Panc1 (cell line): ENCODE measurements around the gene POLRMT. TPM values are rescaled to one million over a fixed set of nuclear protein-coding genes. Genes with fewer than 3 reads are reported as not detected.

Source experiments
- ATAC-seq: fragments of 200-7000 bp; cut with Tn5 transposase; 2 replicates; pipeline ENCODE4 v1.9.1; 2020; ENCODE audit warnings: mild to moderate bottlenecking, moderate library complexity
- BruUV-seq: library from RNA; stranded (reverse); fragments of 400-500 nt; replicated peaks from 2 replicates; lab custom pipeline; 2021; lab: Mats Ljungman, UMichigan
- CTCF ChIA-PET: fragments of 300-600 bp; sonication (Branson Sonifier 250); formaldehyde crosslinking; loops from one replicate; lab custom pipeline; 2022; ENCODE audit warnings: antibody characterized with exemption; lab: Charles Lee
- POLR2A ChIA-PET: fragments of 300-600 bp; sonication (Branson Sonifier 250); formaldehyde crosslinking; loops from one replicate; lab custom pipeline; 2022; ENCODE audit warnings: antibody characterized with exemption; lab: Charles Lee
- DNase-seq: peaks from one replicate; pipeline ENCODE4 v3.0.0-alpha.2; 2010; ENCODE audit warnings: low read depth, low spot score
- H3K27ac ChIP-seq: 2 replicates; pipeline ENCODE4 v1.5.1; 2011; ENCODE audit warnings: mild to moderate bottlenecking, low read length, inconsistent platforms
- H3K27me3 ChIP-seq: fragments of 200-500 bp; sonication (Bioruptor generic); 2 replicates; pipeline ENCODE4 v1.6.0; 2014; ENCODE audit warnings: low read length, inconsistent platforms; ENCODE audit not compliant: control insufficient read depth, insufficient read depth
- H3K36me3 ChIP-seq: fragments of 200-500 bp; sonication (Bioruptor generic); 2 replicates; pipeline ENCODE4 v1.5.1; 2014; ENCODE audit warnings: inconsistent platforms, mild to moderate bottlenecking, low read length, moderate library complexity; ENCODE audit not compliant: control insufficient read depth, insufficient read depth
- H3K4me1 ChIP-seq: 2 replicates; pipeline ENCODE4 v1.5.1; 2011; ENCODE audit warnings: inconsistent platforms, mild to moderate bottlenecking, low read length, moderate library complexity; ENCODE audit not compliant: control insufficient read depth, insufficient read depth
- H3K4me3 ChIP-seq, 2 experiments: 2 replicates each; pipeline ENCODE4 v1.5.1; 2011 to 2012; ENCODE audit warnings: low read depth in 2 of 2, low read length in 2 of 2, mild to moderate bottlenecking in 2 of 2, inconsistent platforms in 1 of 2, moderate library complexity in 1 of 2
- H3K9me3 ChIP-seq: fragments of 200-500 bp; sonication (Bioruptor generic); 2 replicates; pipeline ENCODE4 v1.5.1; 2014; ENCODE audit warnings: low read depth, mild to moderate bottlenecking, inconsistent platforms, low read length, moderate library complexity; ENCODE audit not compliant: control insufficient read depth, insufficient read depth
- POLR2AphosphoS5 ChIP-seq: IDR thresholded peaks from 2 replicates; pipeline ENCODE4 v1.6.1; 2012; ENCODE audit warnings: mild to moderate bottlenecking, low read depth, low read length, moderate library complexity
- REST ChIP-seq, 2 experiments: IDR thresholded peaks; 2 replicates each; pipeline ENCODE4 v1.6.1; 2011 to 2012; ENCODE audit warnings: low read depth in 2 of 2, control low read depth in 1 of 2, low read length in 1 of 2, mild to moderate bottlenecking in 1 of 2, moderate library complexity in 1 of 2; ENCODE audit not compliant: insufficient read depth in 1 of 2
- SIN3A ChIP-seq: IDR thresholded peaks from 2 replicates; pipeline ENCODE4 v1.6.1; 2012; ENCODE audit warnings: low read depth, mild to moderate bottlenecking, low read length, moderate library complexity, borderline replicate concordance; ENCODE audit not compliant: insufficient read depth
- TCF7L2 ChIP-seq: IDR thresholded peaks from 2 replicates; pipeline ENCODE4 v1.6.1; 2011; ENCODE audit warnings: mild to moderate bottlenecking, low read depth, low read length, inconsistent platforms
- in situ Hi-C: cut with HindIII; loops from 2 replicates; pipeline ENCODE4 v1.10.0; 2016; ENCODE audit warnings: low sequenced_read_pairs, low pct_unique_long_range_greater_than_20kb
- intact Hi-C: fragments of 100-400 bp; cut with micrococcal nuclease; formaldehyde crosslinking; loops from one replicate; pipeline ENCODE4 v1.10.0; 2022; ENCODE audit not compliant: unreplicated experiment
- total RNA-seq: library from RNA; stranded (reverse); gene quantifications from one replicate; pipeline ENCODE4 v1.2.1, GENCODE V29; 2021; ENCODE audit not compliant: unreplicated experiment
- TF ChIP-seq, protein P1 (sequence below): fragments of 450-650 bp; IDR thresholded peaks from 2 replicates; pipeline ENCODE4 v1.5.1; 2017; ENCODE audit warnings: mild to moderate bottlenecking

Gene POLRMT
- total RNA-seq, 1 experiment from 2014 or later: 56.0 TPM

- in situ Hi-C loops: no loop called here
- POLR2A ChIA-PET: no interaction called here
- Histone ChIP-seq H3K27ac (peak overlapping the region; percentile 71; the same call in 1 of the 2 replicates), H3K4me1 (no peaks in the 10 kb centered on the region; the same call in 1 of the 2 replicates), H3K4me3 (peak overlapping the region; percentile 58 to 78), H3K9me3 (no peaks in the 10 kb centered on the region), H3K27me3 (no peaks in the 10 kb centered on the region), H3K36me3 (no peaks in the 10 kb centered on the region; the same call in 1 of the 2 replicates)
- no peak for ATAC-seq
- no peak for TF ChIP-seq SIN3A
- no peak for TF ChIP-seq POLR2AphosphoS5
- no peak for TF ChIP-seq TCF7L2
- TF ChIP-seq REST (IDR thresholded peaks at IDR 0.05; ENCODE audit: insufficient read depth in 1 of 2, low read depth in 2 of 2, low read length in 1 of 2): no peak
- TF ChIP-seq, protein P1, sequence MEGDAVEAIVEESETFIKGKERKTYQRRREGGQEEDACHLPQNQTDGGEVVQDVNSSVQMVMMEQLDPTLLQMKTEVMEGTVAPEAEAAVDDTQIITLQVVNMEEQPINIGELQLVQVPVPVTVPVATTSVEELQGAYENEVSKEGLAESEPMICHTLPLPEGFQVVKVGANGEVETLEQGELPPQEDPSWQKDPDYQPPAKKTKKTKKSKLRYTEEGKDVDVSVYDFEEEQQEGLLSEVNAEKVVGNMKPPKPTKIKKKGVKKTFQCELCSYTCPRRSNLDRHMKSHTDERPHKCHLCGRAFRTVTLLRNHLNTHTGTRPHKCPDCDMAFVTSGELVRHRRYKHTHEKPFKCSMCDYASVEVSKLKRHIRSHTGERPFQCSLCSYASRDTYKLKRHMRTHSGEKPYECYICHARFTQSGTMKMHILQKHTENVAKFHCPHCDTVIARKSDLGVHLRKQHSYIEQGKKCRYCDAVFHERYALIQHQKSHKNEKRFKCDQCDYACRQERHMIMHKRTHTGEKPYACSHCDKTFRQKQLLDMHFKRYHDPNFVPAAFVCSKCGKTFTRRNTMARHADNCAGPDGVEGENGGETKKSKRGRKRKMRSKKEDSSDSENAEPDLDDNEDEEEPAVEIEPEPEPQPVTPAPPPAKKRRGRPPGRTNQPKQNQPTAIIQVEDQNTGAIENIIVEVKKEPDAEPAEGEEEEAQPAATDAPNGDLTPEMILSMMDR: no peak
- BruUV-seq: no TSS peak
- no peak for DNase-seq
- intact Hi-C loops: no loop called here
- CTCF ChIA-PET: no interaction called here
These were observed 27.6 kb upstream of the POLRMT start for GRCh38 chr19:660793-661426.

DNA sequence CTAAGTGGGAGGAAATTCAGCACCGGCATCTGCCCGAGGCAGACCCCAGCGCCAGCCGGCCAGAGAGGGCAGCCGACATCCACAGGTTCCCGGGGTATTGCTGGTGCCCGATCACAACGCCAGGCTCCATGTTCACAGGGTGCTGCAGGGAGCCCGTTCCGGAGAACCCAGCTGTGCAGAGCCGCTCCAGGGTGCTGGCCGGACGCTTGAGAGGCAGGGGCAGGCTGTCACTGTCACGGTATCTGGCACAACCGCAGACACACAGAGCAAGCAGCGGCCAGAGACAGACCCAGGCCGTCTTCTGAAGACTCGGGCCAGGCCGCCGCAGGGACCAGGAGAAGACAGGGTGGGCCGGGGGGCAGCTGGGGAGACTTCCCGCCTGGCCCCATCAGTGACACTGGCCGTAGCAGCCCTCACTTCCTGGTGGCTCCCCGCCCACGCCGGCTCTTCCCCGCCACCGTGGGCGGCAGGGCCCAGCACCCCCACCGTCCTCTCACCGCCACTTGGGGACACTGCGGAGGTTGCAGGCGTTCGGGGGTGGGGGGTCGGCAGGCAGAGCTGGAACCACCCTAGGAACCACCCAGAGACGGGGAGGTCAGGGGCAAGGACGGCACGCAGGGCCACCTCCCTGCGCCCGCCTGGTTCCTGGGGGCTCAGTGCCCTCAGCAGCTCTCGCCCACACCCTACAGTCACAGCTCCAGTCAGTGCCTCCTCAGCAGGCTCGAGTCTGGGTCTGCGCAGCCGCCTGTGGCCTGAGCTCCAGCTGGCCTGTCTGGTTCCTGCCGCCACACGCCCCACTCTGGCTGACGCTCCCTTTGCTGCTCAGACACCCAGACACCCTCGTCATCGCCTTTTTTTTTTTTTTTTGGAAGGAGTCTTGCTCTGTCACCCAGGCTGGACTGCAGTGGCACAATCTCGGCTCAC is 25.8 kb upstream of the POLRMT start:
- H3K4me1 ChIP-seq: no peaks in the 10 kb centered on the region; the same call in 1 of the 2 replicates
- no TSS peak for BruUV-seq
- CTCF ChIA-PET: no interaction called here
- H3K36me3 ChIP-seq: no peaks in the 10 kb centered on the region; the same call in 1 of the 2 replicates
- intact Hi-C loops (no loop called here), in situ Hi-C loops (no loop called here)
- ATAC-seq (no peak), DNase-seq (no peak)
- TF ChIP-seq SIN3A (no peak), REST (IDR thresholded peaks at IDR 0.05; ENCODE audit: insufficient read depth in 1 of 2, low read depth in 2 of 2, low read length in 1 of 2) (no peak), POLR2AphosphoS5 (no peak), TCF7L2 (no peak)
- TF ChIP-seq, protein P1: no peak
- H3K27me3 ChIP-seq: no peaks in the 10 kb centered on the region
- H3K9me3 ChIP-seq: no peaks in the 10 kb centered on the region
- POLR2A ChIA-PET: no interaction called here
- no peak overlapping the region for H3K27ac ChIP-seq
- no peak overlapping the region for H3K4me3 ChIP-seq
